NCI-H510A (cell line): ENCODE data around the gene NFIA.
A peak's percentile ranks its signal among the peaks of the same experiment; 100 is the strongest.

Experiments
- DNase-seq: peaks from one replicate; lab custom pipeline; 2025; lab: John Stamatoyannopoulos, UW

Gene NFIA

GRCh38 chr1:61397935-61398334, 315.6 kb downstream of the NFIA start:
- no peak for DNase-seq

DNA sequence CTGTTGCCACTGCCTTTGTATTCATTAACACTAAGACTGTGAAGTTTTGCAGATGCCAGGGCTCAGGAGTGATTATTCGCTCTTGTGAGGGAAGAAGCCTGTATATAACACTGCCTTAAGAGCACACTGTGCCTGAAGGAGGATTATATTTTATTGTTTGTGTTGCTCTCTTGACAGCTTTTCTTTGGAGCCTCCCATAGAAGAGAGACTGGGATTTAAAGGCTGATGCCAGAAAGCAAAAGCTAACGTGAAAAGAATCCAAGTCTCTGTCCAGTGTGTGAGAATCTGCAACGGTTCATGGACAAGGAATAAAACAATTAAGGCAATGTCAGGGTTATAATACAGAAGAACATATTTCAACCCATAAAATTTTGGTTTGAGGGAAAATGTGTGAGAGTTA, 316.8 kb downstream of the NFIA start:
- no peak for DNase-seq

DNA sequence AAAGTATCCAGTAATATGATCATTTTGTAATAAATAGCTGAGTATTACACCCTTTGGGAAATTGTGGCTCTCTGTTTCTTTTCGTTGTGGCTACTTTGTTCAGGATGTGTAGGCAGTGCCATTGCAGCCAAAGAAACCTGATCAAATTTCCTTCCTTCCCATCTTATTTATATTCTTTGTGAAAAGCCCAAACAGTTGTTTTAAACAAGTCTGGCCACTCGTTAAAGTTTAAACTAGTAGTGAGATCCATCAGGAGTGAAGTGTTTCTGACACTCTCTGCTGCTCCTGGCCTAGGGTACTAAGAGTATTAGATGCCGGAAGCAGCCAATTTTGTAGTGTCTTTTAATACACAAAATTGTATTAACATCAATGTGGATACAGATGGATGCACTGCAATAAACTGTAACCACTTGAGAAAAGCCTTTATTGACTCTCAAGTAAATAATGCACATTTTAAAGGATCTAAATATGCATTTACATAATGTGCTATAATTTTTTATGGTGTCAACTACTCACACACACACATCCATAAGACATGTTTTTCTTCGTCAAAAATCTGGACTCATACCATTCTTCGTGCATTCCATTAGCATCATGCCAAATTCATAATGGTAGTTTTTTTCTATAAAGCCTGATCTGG, 317.9 kb downstream of the NFIA start:
- DNase-seq = no peak

- DNase-seq = no peak
Observed at GRCh38 chr1:61400997-61401396, 318.6 kb downstream of the NFIA start.

- no peak for DNase-seq
Observed at GRCh38 chr1:61403679-61404596, 321.6 kb downstream of the NFIA start.

DNA sequence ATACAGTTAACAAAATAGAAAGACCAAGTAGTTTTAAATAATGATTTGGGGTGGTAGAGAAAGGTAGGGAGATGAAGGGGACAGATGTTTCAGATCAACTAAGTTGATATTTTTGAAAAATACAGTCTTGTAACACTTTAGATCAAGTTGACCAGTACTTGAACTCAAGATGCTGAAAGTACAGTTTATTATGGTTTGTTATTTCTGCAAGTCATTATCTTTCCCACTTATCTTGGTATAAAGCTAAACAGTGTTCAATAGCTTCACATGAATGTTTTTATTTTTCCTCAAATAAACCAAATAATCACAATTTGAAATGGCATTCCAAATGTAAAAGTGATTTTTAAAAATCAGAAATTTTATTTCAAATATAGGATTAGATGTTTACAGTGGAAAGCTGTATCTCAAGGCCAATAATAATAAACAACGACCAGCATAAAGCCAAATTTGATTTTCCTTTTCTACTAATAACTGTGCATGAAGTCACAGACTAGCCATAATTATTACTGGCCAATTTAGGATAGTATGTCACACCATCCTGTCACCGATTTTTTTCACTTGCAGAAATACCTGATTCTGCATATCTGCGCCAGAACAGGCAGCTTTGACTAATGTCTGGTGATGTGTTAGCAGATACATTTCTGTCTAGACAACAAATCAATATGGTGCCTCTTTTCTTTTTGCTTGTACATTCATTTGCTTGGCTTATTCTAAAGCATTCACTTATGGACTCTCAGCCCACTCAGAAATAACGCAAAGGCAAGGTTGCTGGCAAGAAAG, 322.4 kb downstream of the NFIA start:
- no peak for DNase-seq

DNA sequence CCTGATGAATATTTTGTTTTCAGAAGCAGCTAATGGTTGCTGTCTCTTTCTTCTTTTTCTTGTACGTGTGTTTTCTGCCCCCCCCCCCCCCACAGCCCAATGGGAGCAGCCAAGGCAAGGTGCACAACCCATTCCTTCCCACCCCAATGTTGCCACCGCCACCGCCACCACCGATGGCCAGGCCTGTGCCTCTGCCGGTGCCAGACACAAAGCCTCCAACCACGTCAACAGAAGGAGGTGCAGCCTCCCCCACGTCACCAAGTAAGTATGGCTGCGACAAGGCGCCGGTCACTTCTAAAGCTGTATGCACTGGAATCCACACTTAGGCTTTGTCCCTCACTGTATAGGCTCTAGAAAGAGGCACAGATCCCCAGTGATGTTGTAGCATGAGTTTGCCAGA, 324.1 kb downstream of the NFIA start:
- DNase-seq = no peak

- no peak for DNase-seq
Observed at GRCh38 chr1:61412601-61413000, 330.2 kb downstream of the NFIA start.

- DNase-seq = no peak
Observed at GRCh38 chr1:61419196-61419595, 336.8 kb downstream of the NFIA start.

- DNase-seq = no peak
Observed at GRCh38 chr1:61419657-61420056, 337.3 kb downstream of the NFIA start.

GRCh38 chr1:61420243-61420642, 337.9 kb downstream of the NFIA start:
- no peak for DNase-seq

DNA sequence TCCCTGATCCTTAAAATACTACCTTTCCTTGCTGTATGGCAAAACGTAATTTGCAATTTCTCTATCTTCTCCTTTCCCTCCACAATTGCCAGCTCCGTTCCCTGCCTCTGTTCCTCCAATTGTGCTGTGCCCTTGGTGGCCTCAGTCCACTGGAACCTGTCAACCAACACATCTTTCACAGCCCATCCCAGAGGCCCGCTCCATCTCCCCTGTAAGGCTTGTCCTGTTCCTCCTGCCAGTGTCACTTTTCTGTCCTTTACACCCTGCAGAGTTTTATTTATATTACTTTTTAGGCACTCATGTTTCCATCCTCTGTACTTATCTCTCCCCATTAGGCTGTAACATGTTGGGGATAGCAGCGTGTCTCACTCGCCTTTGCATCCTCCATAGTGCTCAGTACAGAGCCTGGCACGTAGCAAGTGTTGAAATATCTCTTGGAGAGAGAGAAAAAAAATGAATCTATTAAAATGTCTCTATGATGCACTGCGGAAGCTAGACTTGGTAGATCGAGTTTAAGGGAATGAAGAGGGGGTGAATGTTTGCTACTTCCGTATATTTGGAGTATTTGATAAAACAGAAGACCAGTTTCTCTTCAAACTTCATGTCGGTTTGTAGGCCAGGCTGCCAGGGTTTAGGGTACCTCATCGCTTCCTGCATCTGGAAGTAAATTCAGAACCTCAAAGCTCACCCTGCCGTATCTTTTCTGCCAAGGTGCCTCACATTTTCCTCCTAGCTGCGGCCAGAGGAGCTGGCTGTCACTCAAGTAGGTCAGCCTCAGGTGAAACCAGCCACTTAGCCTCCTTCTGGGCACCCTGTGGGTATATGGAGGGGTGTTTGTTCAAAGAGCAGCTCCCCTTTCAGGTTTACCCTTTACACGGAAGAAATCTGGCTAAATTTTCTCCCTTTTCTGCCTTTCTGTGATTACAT, 338.8 kb downstream of the NFIA start:
- no peak for DNase-seq

DNA sequence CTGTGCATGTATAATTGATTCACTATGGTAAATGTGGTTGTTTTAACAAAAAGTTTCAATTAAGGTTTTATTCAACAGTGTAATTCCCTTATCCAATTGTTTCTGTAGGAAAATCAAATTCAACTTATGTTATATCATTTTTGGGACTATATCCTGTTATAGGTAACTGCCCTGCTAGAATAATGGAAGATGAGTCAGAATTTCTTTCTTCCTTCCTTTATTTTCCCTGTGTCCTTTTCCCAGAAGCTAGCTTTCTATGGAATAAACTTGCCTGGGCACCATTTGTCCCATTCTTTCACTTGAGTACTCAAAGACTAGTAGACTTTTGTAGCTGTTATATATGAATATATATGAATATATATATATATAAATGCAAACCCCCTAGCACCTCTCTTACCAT, 341.3 kb downstream of the NFIA start:
- no peak for DNase-seq

DNA sequence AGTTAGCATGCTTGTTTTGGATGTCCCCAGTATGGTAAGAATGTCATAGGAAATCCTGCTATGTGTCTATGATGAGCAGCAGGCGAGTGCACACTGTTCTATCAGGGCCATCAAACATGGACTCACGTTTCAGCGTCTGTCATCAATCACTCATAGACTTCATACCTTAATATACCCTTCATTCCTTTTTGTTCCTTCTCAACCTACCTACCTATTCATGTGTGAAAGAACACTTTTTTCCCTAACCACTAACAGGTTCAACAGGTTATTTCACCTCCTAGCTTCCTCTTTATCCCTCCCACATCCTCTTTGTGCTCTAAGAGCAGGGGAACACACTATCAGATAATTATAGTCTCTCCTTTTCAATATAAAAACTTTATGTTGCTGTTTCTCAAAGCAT, 342.0 kb downstream of the NFIA start:
- peak; percentile 82 for DNase-seq

- DNase-seq = no peak
Observed at GRCh38 chr1:61425040-61425439, 342.7 kb downstream of the NFIA start.

- DNase-seq = peak; percentile 72
Observed at GRCh38 chr1:61426254-61426653, 343.9 kb downstream of the NFIA start.

GRCh38 chr1:61426885-61427284, 344.5 kb downstream of the NFIA start:
- DNase-seq = no peak

- DNase-seq = no peak
Observed at GRCh38 chr1:61427510-61427909, 345.1 kb downstream of the NFIA start.

DNA sequence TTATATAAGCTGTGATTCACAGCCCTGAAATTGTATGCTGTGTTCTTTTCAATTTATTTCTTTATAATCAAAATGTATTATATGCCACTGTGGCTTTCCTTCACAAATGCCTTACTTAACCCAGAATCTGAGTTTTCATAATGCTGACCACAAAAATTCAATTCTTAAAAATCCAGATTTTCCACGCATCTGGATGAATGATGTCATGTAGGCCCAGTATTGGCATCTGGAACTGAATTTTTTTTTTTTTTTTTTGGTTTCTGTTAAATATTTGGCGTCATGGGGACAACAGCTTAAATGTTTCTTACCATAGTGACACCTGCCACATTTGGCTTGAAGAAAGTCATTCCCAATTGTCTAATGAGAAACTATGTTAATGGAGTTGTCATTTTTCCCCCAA, 345.8 kb downstream of the NFIA start:
- DNase-seq = no peak

GRCh38 chr1:61432616-61433388, 350.4 kb downstream of the NFIA start:
- no peak for DNase-seq

GRCh38 chr1:61433646-61434045, 351.3 kb downstream of the NFIA start:
- no peak for DNase-seq
